Psoas muscle (tissue), 8 donors: Measurements from ENCODE around the gene FAM53B. TPM values are rescaled to one million over a fixed set of nuclear protein-coding genes. Genes with fewer than 3 reads are reported as not detected.
A peak's percentile ranks its signal among the peaks of the same experiment; 100 is the strongest.

Experiments used
- ATAC-seq, 4 donors: fragments of 200-7000 bp; cut with Tn5 transposase; one replicate each; pipeline ENCODE4 v1.9.1; 2020; ENCODE audit warnings: moderate library complexity in 3 of 4, mild to moderate bottlenecking in 2 of 4
- DNase-seq, 2 donors: peaks; one replicate each; pipeline ENCODE4 v3.0.0-alpha.2; 2020
- H3K27ac ChIP-seq: fragments of 200-600 bp; one replicate; pipeline ENCODE4 v1.8.0; 2022
- H3K27me3 ChIP-seq, 3 donors: fragments of 200-600 bp in 1 of 3; one replicate each; pipeline versions ENCODE4 v1.6.1 to v1.8.0; 2013 to 2022; ENCODE audit warnings: low read length in 2 of 3, mild to moderate bottlenecking in 2 of 3, moderate library complexity in 1 of 3; ENCODE audit not compliant: insufficient read depth in 3 of 3
- H3K36me3 ChIP-seq, 2 donors: fragments of 200-600 bp in 1 of 2; one replicate each; pipeline versions ENCODE4 v1.6.1 to v1.8.0; 2013 to 2022; ENCODE audit warnings: low read depth in 1 of 2, mild to moderate bottlenecking in 1 of 2, moderate library complexity in 1 of 2; ENCODE audit not compliant: insufficient read depth in 1 of 2
- H3K4me1 ChIP-seq: fragments of 200-600 bp; one replicate; pipeline ENCODE4 v1.8.0; 2022
- H3K4me3 ChIP-seq: fragments of 200-600 bp; one replicate; pipeline ENCODE4 v1.8.0; 2022; ENCODE audit warnings: mild to moderate bottlenecking
- H3K9me3 ChIP-seq: fragments of 200-600 bp; one replicate; pipeline ENCODE4 v1.8.0; 2022
- WGBS, 3 donors: extraction: QIAGEN DNeasy Blood & Tissue Kit; methylation state at CpG; one replicate each; pipeline versions ENCODE4 v1.1.6 to v1.1.7; 2013; 5-methylcytosine and 5-hydroxymethylcytosine counted together
- intact Hi-C, 2 donors: fragments of 100-400 bp; cut with DNase I; formaldehyde crosslinking; loops; one replicate each; pipeline versions ENCODE4 v1.11.0 to v1.14.2; 2022
- polyA plus RNA-seq, 3 donors: library from polyadenylated mRNA; stranded (reverse); fragments of 200-250 nt; gene quantifications; one replicate each; pipeline ENCODE4 v1.2.3, GENCODE V29; 2013
- total RNA-seq, 4 donors: library from RNA; stranded (reverse); fragmentation: NEBNext Ultra II Directional in 2 of 4; extraction: Animal tissue kit (Norgen Biotek cat#: 25700) in 2 of 4; gene quantifications; one replicate each; pipeline versions ENCODE4 v1.2.1 to v1.2.4, GENCODE V29; 2021 to 2023
- TF ChIP-seq, protein P1 (sequence below): fragments of 200-600 bp; IDR thresholded peaks from one replicate; pipeline ENCODE4 v1.8.0; 2022; ENCODE audit warnings: antibody characterized with exemption
- donor health status: healthy with polysubstance abuse.
- donor health status: DM: no; HTN: no; CAD: no; lungs with moderate emphysema.
- donor health status: Bipolar disorder and iron deficiency.
- donor health status: healthy.
- donor health status: DM: yes; HTN: yes; CAD: no.
- donor health status: DM: no; HTN: no; CAD: no.
- donor health status: DM: no; HTN: no; CAD: no.
- donor health status: DM: yes; HTN: yes; CAD: no.

Gene FAM53B
- total and polyA plus RNA-seq, 7 donors, result 31.0 to 178 (median 49.5) TPM

DNA sequence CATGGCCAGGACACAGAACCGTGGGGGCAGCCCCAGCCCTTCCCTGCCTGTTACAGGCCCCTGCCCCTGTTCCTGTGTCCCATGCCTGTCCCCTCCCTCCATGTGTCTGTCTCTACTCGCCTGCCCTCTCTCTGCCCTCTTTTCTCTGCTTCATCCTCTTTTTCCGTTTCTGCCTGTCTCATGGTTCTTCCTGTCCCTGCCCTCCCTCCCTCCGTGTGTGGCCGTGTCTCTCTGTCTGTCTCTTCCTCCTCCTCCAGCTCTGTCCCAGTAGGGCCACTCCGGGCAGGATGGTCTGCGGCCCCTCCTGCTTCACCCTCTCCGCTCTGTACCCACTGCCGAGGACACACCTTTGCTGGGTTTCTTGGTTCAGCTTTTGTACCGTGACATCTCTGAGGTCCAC lies 137.4 kb downstream of the FAM53B start:
- H3K4me3 ChIP-seq, result no peak overlapping the region
- ATAC-seq (no peak), DNase-seq (no peak)
- H3K9me3 ChIP-seq, result no peaks in the 10 kb centered on the region
- H3K4me1 ChIP-seq, result no peaks in the 10 kb centered on the region
- 41 to 63% (median 58%) methylated on average over 10 of the region's 10 CpGs for WGBS, 3 donors
- no peaks in the 10 kb centered on the region for H3K36me3 ChIP-seq
- no peaks in the 10 kb centered on the region for H3K27me3 ChIP-seq
- no peak overlapping the region for H3K27ac ChIP-seq
- intact Hi-C loops, result no loop called here
- TF ChIP-seq, protein P1, sequence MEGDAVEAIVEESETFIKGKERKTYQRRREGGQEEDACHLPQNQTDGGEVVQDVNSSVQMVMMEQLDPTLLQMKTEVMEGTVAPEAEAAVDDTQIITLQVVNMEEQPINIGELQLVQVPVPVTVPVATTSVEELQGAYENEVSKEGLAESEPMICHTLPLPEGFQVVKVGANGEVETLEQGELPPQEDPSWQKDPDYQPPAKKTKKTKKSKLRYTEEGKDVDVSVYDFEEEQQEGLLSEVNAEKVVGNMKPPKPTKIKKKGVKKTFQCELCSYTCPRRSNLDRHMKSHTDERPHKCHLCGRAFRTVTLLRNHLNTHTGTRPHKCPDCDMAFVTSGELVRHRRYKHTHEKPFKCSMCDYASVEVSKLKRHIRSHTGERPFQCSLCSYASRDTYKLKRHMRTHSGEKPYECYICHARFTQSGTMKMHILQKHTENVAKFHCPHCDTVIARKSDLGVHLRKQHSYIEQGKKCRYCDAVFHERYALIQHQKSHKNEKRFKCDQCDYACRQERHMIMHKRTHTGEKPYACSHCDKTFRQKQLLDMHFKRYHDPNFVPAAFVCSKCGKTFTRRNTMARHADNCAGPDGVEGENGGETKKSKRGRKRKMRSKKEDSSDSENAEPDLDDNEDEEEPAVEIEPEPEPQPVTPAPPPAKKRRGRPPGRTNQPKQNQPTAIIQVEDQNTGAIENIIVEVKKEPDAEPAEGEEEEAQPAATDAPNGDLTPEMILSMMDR, result no peak

DNA sequence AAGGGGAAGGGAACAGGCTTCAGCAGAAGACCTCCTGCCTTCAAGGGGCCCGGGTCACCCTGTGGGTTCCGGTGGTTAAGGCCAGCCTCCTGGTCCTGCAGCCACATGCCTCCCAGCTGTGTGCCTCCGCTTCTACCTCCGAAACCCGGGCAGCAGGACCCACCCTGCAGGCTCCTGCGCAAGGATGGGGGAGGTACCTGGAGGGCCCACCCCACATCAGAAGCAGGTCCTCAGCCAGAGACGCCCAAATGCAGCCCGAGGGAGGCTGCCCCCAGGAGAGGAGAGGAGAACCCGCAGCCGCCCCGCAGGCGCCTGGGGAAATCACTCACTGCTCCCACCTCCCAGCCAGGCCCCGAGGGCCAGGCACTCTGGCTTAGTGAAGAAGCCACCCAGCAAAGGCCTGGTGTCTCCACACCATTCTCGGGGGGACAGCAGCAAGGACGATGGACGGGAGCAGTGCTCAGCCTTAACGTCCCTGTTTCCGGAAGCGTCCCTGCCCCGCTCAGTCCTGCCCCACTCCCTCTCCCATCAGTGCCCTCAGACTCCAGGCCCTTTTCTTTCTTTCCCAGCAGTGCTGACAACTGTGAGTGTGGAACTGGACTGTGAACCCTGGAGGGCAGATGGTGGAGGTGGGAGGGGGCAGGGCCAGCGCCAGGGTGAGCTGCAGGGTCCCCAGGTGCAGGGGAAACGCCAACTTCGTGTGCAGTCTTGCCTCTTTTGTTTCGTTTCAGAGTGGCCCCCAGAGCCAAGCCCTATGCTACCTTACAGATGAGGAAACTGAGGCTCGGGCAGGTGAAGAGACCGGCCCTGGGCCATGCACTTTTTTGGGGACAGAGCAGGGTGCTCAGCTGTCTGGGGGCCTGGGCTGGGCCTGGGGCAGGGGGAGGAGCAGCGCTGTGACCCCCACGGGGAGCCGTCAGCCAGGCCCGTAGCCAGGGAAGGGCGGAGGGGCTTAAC lies 138.0 kb downstream of the FAM53B start:
- DNase-seq, result peak; percentile 10 to 44
- TF ChIP-seq, protein P1, result no peak
- intact Hi-C loops, result no loop called here

DNA sequence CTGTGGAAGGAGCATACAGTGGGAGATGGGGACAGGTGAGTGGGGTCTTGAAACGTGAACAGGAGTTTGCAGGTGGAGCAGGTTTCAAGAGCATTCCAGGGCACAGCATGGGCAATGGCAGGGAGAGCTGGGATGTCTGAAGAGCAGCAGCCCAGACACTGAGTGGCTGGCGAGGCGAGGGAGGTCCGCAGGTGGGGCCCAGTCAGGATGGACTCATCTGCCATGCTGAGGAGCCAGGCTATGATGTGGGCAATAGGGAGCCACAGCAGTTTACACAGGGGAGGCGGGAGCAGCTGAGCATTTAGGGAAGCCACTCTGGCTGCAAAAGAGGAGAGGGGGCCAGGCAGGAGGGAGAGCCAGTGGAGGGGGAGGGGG lies 138.7 kb downstream of the FAM53B start:
- no peak overlapping the region for H3K27ac ChIP-seq

More for the DNA sequence above, 138.0 kb downstream of the FAM53B start:
- Histone ChIP-seq H3K27ac (no peak overlapping the region), H3K4me3 (no peak overlapping the region), H3K36me3 (no peaks in the 10 kb centered on the region), H3K4me1 (no peaks in the 10 kb centered on the region), H3K27me3 (no peaks in the 10 kb centered on the region), H3K9me3 (no peaks in the 10 kb centered on the region)
- 80 to 84% (median 83%) methylated on average over 24 to 31 of the region's 31 CpGs for WGBS, 3 donors
- no peak for ATAC-seq

DNA sequence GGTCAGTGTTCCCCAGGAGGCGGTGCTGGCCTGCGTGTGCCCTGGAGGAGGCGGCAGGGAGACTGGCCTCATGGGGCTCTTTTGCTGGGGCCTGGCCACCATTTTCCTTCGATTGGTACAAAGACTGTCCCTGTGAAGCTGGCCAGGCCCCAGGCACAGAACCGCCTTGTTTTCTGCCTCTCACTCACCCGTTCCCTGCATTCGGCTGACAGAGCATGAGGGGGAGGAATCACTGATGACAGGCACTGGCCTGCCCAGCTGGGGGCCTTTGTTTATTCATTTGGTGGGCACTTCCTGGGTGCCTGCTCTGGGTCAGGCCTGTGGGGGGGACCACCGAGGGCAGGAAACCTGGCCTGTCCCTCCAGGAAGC lies 139.2 kb downstream of the FAM53B start:
- Histone ChIP-seq H3K27me3 (no peaks in the 10 kb centered on the region), H3K27ac (no peak overlapping the region), H3K36me3 (no peaks in the 10 kb centered on the region), H3K4me3 (no peak overlapping the region), H3K9me3 (no peaks in the 10 kb centered on the region), H3K4me1 (no peaks in the 10 kb centered on the region)
- WGBS, 3 donors, result 65 to 81% (median 69%) methylated on average over 8 of the region's 8 CpGs
- no peak for ATAC-seq
- TF ChIP-seq, protein P1, result no peak
- intact Hi-C loops, result no loop called here
- peak; percentile 10 to 43 for DNase-seq

More for the DNA sequence above, 138.7 kb downstream of the FAM53B start:
- Histone ChIP-seq H3K27me3 (no peaks in the 10 kb centered on the region), H3K9me3 (no peaks in the 10 kb centered on the region), H3K4me1 (no peaks in the 10 kb centered on the region), H3K4me3 (no peak overlapping the region), H3K36me3 (no peaks in the 10 kb centered on the region)
- WGBS, 3 donors, result 82 to 94% (median 94%) methylated on average over 5 of the region's 5 CpGs
- ATAC-seq (no peak), DNase-seq (peak in 1 of 2 donors; percentile 31)
- intact Hi-C loops, result no loop called here
- TF ChIP-seq, protein P1, result no peak
